SU-DHL-6 (cell line): Measurements from ENCODE around the gene DIP2C.

Source experiments
- CTCF ChIP-seq: fragments of 200-600 bp; sonication (generic); IDR thresholded peaks from one replicate; pipeline ENCODE4 v1.5.1; 2017; ENCODE audit warnings: antibody characterized with exemption, mild to moderate bottlenecking, low read length, moderate library complexity; ENCODE audit not compliant: insufficient read depth, poor library complexity, severe bottlenecking
- EZH2phosphoT487 ChIP-seq: fragments of 200-600 bp; sonication (generic), shearing (Covaris generic); conservative IDR thresholded peaks from 2 replicates; pipeline ENCODE4 v1.6.1; 2018; ENCODE audit warnings: mild to moderate bottlenecking, antibody characterized with exemption, low read length, moderate library complexity, mixed read lengths

- TF ChIP-seq CTCF (no peak), EZH2phosphoT487 (no peak)
Observed at GRCh38 chr10:369221-369683, 320.2 kb downstream of the DIP2C start.
